Adipocyte (in vitro differentiated cells): Measurements from ENCODE around the gene GALR2.

Source experiments
- DNase-seq: peaks from one replicate; pipeline ENCODE4 v3.0.0-alpha.2; 2015; ENCODE audit warnings: low read depth
- H3K27me3 ChIP-seq: replicated peaks from 2 replicates; pipeline ENCODE4 v1.7.0; 2013; ENCODE audit warnings: mild to moderate bottlenecking, low read length, moderate library complexity; ENCODE audit not compliant: control insufficient read depth, insufficient read depth
- H3K36me3 ChIP-seq: 2 replicates; pipeline ENCODE4 v1.7.0; 2013; ENCODE audit warnings: low read length, mild to moderate bottlenecking, moderate library complexity; ENCODE audit not compliant: control insufficient read depth, insufficient read depth, severe bottlenecking
- H3K4me1 ChIP-seq: 2 replicates; pipeline ENCODE4 v1.7.0; 2013; ENCODE audit warnings: mild to moderate bottlenecking, low read length, moderate library complexity; ENCODE audit not compliant: control insufficient read depth, insufficient read depth
- H3K4me3 ChIP-seq: 2 replicates; pipeline ENCODE4 v1.7.0; 2013; ENCODE audit warnings: mild to moderate bottlenecking, low read length, moderate library complexity
- H3K9ac ChIP-seq: 2 replicates; pipeline ENCODE4 v1.7.0; 2013; ENCODE audit warnings: mild to moderate bottlenecking, low read length, moderate library complexity
- H3K9me3 ChIP-seq: 2 replicates; pipeline ENCODE4 v1.7.0; 2013; ENCODE audit warnings: mild to moderate bottlenecking, low read length, moderate library complexity; ENCODE audit not compliant: control insufficient read depth

The GALR2 gene

GRCh38 chr17:76124582-76125390 is 50.2 kb downstream of the GALR2 start:
- H3K9ac ChIP-seq = no peak overlapping the region
- no peaks in the 10 kb centered on the region for H3K36me3 ChIP-seq
- no peak for DNase-seq
- H3K4me3 ChIP-seq = no peak overlapping the region
- no peaks in the 10 kb centered on the region for H3K4me1 ChIP-seq
- peaks cover 12% of the 10 kb centered on the region for H3K27me3 ChIP-seq
- no peaks in the 10 kb centered on the region for H3K9me3 ChIP-seq

GRCh38 chr17:76125391-76125675 is 50.8 kb downstream of the GALR2 start:
- Histone ChIP-seq H3K4me1 (no peaks in the 10 kb centered on the region), H3K4me3 (no peak overlapping the region), H3K9me3 (no peaks in the 10 kb centered on the region), H3K9ac (no peak overlapping the region), H3K36me3 (no peaks in the 10 kb centered on the region), H3K27me3 (peaks cover 13% of the 10 kb centered on the region)
- no peak for DNase-seq

- H3K27me3 ChIP-seq = peaks cover 15% of the 10 kb centered on the region
- H3K4me3 ChIP-seq = no peak overlapping the region
- no peak for DNase-seq
- no peaks in the 10 kb centered on the region for H3K9me3 ChIP-seq
- H3K9ac ChIP-seq = no peak overlapping the region
- H3K4me1 ChIP-seq = no peaks in the 10 kb centered on the region
- H3K36me3 ChIP-seq = no peaks in the 10 kb centered on the region
Measured at GRCh38 chr17:76125922-76126321, 51.3 kb downstream of the GALR2 start.
